HG03469 (cell line): ENCODE data around the gene RHD.
A peak's percentile ranks its signal among the peaks of the same experiment; 100 is the strongest.
"Not testable (repeated sequence)": the region's sequence is repeated elsewhere in the genome, so short reads cannot be mapped to it uniquely, and the experiment has no call there.

ENCODE experiments used
- ATAC-seq: cut with Tn5 transposase; IDR thresholded peaks from one replicate; pipeline ENCODE4 v1.9.1; 2021; ENCODE audit warnings: mild to moderate bottlenecking, moderate library complexity, moderate number of reproducible peaks; ENCODE audit not compliant: unreplicated experiment

The RHD gene

DNA sequence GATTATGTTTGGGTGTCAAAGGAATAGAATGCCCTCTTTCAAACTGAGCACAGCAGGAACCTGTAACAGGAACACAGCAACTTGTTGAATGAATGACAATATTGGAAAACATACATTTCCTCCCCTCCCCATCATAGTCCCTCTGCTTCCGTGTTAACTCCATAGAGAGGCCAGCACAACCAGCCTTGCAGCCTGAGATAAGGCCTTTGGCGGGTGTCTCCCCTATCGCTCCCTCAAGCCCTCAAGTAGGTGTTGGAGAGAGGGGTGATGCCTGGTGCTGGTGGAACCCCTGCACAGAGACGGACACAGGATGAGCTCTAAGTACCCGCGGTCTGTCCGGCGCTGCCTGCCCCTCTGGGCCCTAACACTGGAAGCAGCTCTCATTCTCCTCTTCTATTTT is at the start of gene RHD:
TSS of gene RHD (plus strand) at position 272 of the 400 bp plus-strand sequence. CDS start at position 311, 39 bp downstream.
- not testable (repeated sequence) for ATAC-seq

DNA sequence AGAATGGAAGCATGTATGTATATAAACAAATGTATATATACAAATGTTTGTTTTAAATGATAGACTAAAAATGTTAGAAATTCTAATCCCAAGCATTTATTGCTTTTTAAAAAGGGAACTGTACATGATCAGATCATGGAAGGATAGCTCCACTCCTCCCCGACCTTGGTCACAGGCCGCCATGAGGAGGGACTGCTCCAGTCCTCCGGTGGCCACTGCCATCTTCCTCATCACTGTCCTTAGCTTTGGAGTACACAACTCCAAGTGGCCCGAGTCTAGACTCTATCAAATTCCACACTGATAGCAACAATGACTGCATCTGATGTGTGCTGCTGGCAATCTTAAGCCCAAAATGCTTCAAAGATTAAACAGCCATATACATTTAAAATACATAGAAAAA is 49.7 kb upstream of the RHD start:
- no peak for ATAC-seq

DNA sequence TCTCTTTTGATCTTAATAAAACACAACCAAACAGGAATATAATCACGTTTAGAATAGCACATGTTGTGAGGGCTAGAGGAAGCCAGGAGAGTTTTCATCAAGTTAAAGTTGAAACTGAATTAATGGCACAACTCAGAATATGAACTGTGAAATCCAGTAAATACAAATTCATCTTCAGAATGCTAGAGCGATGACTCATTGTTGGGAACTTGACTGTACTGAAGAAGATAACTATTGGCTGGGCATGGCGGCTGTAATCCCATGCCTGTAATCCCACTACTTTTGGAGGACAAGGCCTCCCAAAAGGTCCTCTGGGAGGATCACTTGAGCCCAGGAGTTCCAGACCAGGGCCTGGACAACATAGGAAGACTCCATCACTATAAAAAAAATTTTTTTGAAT is 48.8 kb upstream of the RHD start:
- no peak for ATAC-seq

DNA sequence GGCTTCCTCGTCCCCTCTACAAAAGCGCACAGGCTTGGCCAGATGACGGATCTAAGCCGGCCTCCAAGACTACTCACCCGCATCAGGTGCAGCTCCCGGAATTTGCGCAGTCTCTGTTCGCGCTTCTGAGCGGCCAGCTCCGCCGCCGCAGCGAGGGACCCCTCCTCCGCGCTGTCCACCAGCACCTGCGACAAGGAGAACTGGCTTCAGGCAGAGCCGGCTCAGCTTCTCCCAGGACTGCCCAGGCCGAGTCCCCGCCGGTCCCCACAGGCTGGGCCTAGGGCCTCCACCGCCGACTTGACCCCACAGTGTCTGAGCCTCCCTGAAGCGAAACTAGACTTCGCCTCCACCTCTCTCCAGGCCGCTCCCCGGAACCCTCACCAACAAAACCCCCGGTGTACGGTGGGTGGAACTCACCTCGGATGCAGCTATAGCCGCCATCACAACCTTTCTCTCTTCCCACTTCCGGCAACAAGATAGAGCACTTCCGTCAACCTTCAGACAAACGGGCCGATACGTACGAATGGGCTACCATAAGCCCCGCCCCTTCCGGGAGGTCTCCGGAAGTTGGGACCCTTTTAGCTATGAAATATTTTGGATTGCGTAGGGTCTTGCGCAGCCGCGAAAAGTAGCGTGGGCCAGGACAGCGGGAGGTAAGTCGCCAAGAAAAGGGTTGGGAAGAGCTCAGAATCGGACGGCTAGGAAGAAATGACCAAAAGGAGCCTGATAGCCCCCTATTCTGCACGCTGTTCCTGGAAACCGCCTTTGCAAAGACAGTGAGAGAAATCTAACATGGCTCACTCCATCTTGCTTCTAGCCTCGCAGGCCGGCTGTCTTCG is 40.1 kb upstream of the RHD start, which contains the start of gene SYF2:
TSS of gene SYF2 (minus strand) at position 476 of the 839 bp plus-strand sequence. CDS start at position 441, 35 bp downstream.
- peak; percentile 59 for ATAC-seq

DNA sequence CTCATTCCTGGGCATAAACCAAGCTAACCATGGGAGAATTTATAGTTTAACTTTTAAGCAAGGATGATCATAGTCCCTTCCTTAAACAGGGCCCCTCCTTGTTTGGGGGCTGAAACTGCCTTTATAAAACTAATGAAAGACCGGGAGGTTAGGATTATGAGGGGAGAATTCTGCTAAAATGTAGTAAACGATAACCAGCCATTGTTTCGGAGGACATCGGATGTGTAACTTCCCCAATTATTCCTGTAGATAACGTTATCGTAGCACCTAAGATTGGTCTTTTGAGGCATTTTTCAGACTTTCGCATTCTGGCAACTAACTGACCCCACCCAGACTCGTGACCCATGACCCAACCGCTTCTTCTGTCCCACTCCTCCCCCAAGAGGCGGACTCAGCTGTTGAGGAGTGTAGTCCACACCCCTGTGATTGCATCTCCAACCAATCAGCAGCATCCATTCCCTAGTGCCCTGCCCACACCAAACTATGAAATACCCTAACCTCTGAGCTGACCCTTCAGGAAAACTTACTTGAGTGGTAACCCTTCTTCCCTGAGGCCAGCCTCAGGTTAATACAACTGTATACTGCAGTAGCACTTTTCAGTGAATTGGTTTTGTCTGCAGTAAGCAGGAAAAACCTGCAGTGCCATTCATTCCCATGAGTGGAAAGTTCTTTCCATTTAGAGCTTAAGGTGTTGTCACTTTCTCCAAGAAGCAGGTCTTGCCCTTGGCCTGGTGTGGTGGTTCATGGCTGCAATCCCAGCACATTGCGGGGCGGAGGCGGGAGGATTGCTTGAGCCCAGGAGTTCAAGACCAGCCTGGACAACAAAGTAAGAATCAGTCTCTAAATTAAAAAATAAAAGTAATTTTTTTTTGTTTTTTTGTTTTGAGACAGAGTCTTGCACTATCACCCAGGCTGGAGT is 39.2 kb upstream of the RHD start:
- no peak for ATAC-seq

DNA sequence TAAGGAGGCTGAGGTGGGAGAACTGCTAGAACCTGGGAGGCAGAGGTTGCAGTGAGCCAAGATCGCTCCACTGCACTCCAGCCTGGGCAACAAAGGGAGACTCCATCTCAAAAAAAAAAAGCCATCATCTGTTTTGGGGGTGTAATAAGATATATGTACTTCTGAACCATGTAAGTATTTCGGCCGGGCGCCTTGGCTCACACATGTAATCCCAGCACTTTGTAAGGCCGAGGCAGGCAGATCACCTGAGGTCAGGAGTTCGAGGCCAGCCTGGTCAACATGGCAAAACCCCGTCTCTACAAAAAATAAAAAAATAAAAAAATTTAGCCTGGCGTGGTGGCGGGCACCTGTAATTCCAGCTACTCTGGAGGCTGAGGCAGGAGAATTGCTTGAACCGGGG is 36.9 kb upstream of the RHD start:
- not testable (repeated sequence) for ATAC-seq

DNA sequence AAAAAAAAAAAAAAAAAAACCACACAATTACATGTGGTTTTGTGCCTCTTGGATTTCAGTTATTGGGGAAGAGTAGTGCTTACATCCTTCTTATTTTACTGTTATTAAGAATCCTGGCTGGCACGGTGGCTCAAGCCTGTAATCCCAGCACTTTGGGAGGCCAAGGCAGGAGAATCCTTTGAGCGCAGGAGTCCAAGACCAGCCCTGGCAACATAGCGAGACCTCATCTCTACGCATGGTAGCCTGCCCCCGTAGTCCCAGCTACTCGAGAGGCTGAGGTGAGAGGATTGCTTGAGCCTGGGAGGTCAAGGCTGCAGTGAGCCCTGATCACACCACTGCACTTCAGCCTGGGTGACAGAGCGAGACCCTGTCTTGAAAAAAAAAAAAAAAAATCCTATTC is 36.0 kb upstream of the RHD start:
- not testable (repeated sequence) for ATAC-seq

DNA sequence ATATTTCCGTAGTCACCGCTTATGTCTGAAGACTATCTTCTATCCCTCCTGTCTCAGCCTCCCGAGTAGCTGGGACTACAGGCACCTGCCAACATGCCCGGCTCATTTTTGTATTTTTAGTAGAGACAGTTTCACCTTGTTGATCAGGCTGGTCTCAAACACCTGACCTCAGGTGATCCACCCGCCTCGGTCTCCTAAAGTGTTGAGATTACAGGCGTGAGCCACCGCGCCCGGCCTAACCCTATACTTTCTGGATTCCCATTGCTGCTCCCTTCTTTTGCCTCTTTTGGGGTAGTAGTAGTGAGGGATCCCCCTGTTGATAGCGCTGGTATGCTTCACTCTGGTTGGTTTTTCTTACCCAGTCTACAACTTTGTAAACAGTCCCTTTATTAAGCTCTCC is 34.3 kb upstream of the RHD start:
- ATAC-seq: no peak

DNA sequence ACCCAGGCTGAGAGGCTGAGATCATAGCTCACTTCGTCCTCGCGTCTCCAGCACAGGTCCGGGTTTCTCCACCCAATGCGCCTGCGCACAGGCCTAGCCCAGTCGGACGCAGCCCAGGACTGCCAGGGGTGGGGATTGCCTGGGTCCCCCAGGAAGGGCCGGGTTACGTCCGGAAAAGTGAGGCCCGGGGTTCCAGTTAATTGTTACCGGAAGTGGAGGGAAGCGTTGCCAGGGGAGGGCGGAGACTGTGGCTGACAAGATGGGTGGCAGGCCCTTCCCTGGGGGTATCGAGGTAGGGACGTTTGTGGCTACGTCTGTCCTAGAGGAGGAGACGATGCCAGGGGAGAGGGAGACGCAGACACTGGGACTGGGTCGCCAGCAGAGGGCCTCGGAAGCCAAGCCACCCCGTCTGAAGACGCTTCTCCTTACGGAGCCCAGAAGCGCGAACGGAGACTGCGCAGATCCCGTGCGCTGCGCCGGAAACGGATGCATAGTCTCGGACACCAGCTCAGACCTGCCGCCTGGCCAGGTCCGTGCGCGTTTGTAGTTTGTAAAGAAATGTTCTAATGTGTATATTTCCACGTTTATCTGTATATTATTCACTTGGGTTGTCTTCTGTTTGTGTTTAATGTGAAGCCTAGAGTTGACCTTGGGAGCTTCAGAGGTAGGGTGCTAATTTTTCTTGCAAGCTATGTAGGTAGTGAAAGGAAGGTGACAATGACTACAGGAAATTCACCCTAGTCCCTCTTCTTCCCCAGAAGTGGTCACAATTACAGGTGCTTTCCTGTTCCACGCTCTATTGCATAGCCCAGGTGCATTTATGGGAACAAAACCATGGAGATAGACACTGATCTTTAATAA is 32.4 kb upstream of the RHD start:
- peak; percentile 45 for ATAC-seq

DNA sequence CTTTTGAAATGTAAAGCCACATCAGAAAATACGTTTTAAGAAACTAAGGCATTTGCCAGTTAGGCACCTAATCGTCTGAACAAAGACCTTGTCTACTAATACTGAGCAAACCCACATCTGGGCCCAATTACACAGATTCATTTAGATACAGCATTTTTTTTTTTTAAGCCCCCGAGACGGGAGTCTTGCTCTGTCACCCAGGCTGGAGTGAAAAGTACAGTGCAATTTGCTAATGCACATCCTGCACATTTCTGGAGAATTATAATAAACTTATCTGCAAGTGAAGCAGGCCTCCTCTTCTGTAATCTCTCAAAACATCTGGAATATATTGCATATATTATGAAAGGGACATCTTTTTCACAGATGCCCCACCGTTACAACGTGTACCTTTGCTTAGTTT is 28.4 kb upstream of the RHD start:
- ATAC-seq: no peak

DNA sequence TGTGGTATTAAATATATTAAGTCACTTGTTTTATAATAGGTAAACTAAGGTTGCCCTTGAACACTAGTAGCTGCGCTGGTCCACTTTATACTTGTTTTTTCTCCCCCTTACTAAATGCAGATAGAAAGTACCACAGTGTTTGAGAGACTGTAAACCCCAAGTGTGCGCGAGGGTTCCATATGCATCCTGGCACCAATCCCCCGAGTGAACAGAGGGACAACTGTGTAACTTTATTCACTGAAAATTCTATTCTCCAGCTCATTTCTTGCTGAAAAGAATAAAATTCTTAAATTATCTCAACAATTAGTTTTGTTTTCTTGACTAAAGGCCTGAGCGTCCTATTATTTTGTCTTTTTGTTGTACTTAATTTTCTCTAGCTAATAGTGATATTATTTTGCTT is 26.9 kb upstream of the RHD start:
- ATAC-seq: no peak

DNA sequence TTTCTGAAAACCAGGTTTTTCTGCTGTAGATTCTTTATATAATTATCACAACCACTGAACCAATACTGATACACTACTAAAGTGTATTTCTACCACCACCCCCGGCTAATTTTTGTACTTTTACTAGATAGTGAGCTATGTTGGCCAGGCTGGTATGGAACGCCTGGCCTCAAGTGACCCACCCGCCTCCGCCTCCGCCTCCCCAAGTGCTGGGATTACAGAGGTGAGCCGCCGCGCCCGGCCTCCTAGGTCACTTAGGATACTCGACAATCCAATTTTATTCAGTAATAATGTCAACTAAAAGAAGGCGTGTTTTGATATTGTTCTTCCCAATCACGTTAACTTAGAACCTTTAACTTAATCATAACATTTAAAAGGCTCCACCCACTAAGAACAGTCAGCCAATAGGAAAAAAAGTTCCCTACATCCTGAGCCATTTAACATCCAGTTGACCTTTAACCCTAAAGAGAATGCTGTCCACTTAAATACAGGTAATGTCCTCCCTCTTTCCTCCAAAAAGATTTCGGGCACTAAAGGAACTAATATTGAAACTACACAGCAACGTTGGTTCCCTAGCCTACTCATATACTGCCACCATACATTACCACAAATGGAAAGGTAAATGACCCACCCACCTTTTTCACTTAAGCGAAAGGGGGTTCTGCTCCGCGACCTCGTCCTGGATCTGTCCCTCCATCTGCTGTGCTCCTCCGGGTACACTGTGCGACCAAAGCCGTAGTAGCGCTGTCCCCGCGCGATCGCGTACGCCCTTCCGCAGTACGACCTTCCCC is 26.3 kb upstream of the RHD start:
- ATAC-seq: no peak

DNA sequence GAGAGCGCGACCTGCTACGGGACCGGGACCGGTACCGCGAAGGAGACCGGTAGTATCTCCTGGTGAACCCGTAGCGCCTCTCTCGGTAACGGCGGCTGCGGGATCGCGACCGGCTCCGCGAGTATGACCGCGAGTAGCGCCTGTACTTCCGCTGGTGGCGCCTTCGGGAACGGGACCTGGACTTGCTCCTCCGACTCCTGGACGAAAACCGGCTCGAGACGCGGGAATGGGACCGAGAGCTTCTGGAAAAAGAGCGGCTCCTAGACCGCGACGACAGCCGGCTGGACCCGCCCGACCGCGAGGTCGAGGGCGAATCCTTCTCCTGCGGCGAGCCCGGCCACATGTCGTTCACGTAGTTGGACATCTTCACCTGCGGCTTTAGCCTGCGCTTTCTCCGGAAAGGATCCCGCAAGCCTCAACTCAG is 25.7 kb upstream of the RHD start:
- ATAC-seq: no peak

DNA sequence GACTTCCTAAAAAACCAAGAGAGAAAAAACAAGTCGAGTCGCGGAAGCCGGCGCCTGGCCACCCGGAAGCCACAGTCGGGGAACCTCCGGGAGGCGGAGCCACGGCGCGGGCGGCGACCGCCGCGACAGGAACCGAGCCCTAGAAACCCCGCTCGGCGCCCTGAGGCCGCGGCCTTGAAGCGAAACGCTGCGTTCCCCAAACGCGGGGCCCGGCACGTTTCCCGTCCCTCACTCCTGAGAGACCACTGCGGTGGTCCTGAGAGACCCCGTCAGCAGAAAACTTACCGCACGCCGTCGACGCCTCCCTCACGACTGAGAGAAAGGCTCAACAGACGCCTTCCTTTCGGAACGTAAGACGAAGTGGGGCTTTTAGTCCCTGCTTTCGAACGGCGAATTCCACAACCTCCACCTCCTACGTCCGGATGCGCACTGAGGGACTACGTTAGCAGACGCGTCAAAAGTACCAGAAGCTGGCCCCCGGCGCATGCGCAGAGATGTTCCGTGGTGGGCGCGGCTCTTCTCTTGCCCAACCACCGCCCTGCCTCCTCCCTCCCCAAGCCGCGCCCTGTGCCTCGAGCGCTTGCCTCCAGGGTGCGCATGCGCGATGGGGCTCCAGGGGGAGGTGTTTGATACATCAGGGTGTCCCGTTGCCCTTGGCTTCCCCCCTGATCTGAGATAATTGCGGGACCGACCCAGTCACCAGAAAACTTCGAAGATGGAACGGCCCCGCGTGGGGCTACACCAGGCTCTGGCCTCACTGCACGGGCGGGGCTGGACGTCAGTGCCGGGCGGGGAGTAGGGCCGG is 25.1 kb upstream of the RHD start, which contains the start of gene RSRP1:
TSS of gene RSRP1 (minus strand) at position 431 of the 805 bp plus-strand sequence. CDS start 491 bp downstream, outside the sequence.
- peak; percentile 65 for ATAC-seq

DNA sequence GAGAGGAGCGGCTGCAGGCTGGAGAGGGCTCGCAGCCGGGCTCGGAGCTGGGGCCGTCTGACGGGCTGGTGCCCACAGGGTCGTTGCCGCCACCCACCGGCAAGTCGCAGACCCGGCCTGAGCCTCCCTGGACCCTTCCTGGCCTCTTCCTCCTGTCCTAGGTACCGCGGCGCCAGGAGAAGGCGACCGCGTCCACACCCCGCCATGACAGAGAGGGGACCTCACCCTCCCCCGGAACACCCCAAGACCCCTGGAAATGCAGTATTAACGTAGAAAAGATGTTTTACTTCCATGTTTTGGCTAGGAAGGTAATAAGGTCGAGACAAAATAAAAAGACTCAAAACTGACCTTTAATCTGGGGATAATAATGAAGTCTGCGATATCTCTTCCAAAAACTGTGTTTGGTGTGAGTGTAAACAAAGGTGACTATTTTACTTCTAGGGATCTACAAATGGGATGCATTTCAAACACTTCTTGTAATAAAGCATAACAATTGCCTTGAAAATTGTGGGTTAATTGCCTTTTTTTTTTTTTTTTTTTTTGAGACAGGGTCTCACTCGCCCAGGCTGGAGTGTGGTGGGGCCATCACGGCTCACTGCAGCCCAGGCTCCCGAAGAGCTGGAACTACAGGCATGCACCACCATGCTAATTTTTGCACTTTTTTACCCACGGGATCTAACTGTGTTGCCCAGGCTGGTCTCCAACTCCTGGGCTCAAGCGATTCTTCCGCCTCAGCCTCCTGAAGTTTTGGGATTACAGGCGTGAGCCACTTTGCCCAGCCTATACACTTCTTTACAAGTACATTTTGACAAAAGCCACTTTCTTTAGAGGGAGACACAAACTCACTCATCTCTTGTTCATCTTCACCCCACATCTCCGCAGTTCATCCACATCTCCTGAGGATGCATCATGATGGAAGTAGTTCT is 24.2 kb upstream of the RHD start:
- ATAC-seq: peak; percentile 8

DNA sequence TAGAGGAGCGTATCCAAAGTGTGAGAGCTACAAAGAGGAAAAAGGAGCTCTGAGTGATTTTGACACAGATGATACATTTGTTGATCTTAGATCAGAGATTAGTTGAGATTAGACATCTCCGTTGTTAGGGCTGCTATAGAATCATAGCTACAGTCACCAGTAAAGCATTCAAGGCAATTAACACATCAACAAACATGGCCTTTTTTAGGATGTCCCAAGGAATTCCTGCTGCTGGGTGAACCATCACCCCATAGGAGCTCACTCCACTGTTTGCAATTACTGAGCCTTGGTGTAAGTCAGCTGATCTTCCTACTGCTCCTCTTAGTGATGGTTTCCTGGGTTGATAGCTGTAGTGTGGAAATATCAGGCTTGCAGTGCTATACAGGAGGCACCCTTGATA is 18.4 kb upstream of the RHD start:
- no peak for ATAC-seq

DNA sequence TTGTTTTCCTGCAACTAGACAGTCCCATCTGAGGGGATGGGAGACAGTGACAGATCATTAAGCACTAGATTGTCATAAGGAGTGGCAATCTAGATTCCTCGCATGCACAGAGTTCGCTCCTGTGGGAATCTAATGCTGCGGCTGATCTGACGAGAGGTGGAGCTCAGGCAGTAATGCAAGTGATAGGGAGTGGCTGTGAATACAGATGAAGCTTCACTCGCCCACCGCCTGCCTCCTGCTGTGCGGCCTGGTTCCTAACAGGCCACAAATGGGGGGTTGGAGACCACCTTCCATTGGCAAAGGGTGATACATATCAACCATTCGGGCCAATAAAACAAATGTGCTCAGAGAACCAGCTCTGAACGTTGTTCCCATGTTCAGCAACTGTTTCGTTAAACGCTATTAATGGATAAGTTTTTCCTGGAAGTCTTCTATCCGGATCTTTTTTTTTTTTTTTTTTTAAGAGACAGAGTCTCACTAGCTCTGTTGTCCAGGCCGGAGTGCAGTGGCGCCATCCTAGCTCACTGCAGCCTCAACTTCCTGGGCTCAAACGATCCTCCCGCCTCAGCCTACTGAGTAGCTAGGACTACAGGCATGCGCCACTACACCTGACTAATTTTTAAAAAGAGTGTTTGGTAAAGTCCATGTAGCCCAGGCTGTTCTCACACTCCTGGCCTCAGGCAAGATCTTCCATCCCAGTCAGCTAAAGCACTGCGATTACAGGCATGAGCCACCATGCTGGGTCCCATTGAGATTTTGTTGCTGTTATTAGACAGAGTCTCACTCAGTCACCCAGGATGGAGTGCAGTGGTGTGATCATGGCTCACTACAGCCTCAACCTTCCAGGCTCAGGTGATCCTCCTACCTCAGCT is 16.4 kb upstream of the RHD start:
- ATAC-seq: no peak
